ENCODE data around the gene DACT2. TPM values are rescaled to one million over a fixed set of nuclear protein-coding genes. Genes with fewer than 3 reads are reported as not detected.

DACT2 gene
- total RNA-seq, 1 donor from 2014 or later = 1.4 TPM

- Mint-ChIP-seq H3K27ac (ENCODE audit: unreplicated experiment) (no peak overlapping the region), H3K9me3 (ENCODE audit: unreplicated experiment) (peaks cover 12% of the 10 kb centered on the region), H3K4me1 (ENCODE audit: unreplicated experiment) (no peaks in the 10 kb centered on the region), H3K36me3 (ENCODE audit: unreplicated experiment) (peaks cover 4% of the 10 kb centered on the region), H3K27me3 (ENCODE audit: unreplicated experiment) (peaks cover 14% of the 10 kb centered on the region), H3K4me3 (ENCODE audit: unreplicated experiment) (no peak overlapping the region)
- no peak for DNase-seq (ENCODE audit: extremely low spot score, unreplicated experiment)
- no peak for TF ChIP-seq CTCF (IDR thresholded peaks at IDR 0.05)
Observed at GRCh38 chr6:168363302-168363701, 43.7 kb upstream of the DACT2 start.

GRCh38 chr6:168362276-168362990 lies 42.9 kb upstream of the DACT2 start:
- no peak for TF ChIP-seq CTCF (IDR thresholded peaks at IDR 0.05)
- DNase-seq (ENCODE audit: extremely low spot score, unreplicated experiment) = no peak
- peaks cover 12% of the 10 kb centered on the region for H3K9me3 Mint-ChIP-seq (ENCODE audit: unreplicated experiment)
- H3K27me3 Mint-ChIP-seq (ENCODE audit: unreplicated experiment) = peaks cover 14% of the 10 kb centered on the region
- H3K4me1 Mint-ChIP-seq (ENCODE audit: unreplicated experiment) = no peaks in the 10 kb centered on the region
- H3K4me3 Mint-ChIP-seq (ENCODE audit: unreplicated experiment) = no peak overlapping the region
- H3K36me3 Mint-ChIP-seq (ENCODE audit: unreplicated experiment) = peaks cover 4% of the 10 kb centered on the region
- H3K27ac Mint-ChIP-seq (ENCODE audit: unreplicated experiment) = no peak overlapping the region

GRCh38 chr6:168361766-168362165 lies 42.2 kb upstream of the DACT2 start:
- peaks cover 12% of the 10 kb centered on the region for H3K9me3 Mint-ChIP-seq (ENCODE audit: unreplicated experiment)
- DNase-seq (ENCODE audit: extremely low spot score, unreplicated experiment) = no peak

GRCh38 chr6:168359794-168360193 lies 40.2 kb upstream of the DACT2 start:
- H3K9me3 Mint-ChIP-seq (ENCODE audit: unreplicated experiment) = peaks cover 12% of the 10 kb centered on the region

More at GRCh38 chr6:168361766-168362165, 42.2 kb upstream of the DACT2 start:
- peaks cover 4% of the 10 kb centered on the region for H3K36me3 Mint-ChIP-seq (ENCODE audit: unreplicated experiment)
- TF ChIP-seq CTCF (IDR thresholded peaks at IDR 0.05) = no peak
- H3K4me3 Mint-ChIP-seq (ENCODE audit: unreplicated experiment) = no peak overlapping the region
- no peak overlapping the region for H3K27ac Mint-ChIP-seq (ENCODE audit: unreplicated experiment)
- H3K4me1 Mint-ChIP-seq (ENCODE audit: unreplicated experiment) = no peaks in the 10 kb centered on the region
- H3K27me3 Mint-ChIP-seq (ENCODE audit: unreplicated experiment) = peaks cover 14% of the 10 kb centered on the region

More at GRCh38 chr6:168359794-168360193, 40.2 kb upstream of the DACT2 start:
- Mint-ChIP-seq H3K4me1 (ENCODE audit: unreplicated experiment) (peaks cover 5% of the 10 kb centered on the region), H3K36me3 (ENCODE audit: unreplicated experiment) (peaks cover 4% of the 10 kb centered on the region), H3K4me3 (ENCODE audit: unreplicated experiment) (no peak overlapping the region), H3K27me3 (ENCODE audit: unreplicated experiment) (peaks cover 14% of the 10 kb centered on the region), H3K27ac (ENCODE audit: unreplicated experiment) (no peak overlapping the region)
- TF ChIP-seq CTCF (IDR thresholded peaks at IDR 0.05) = no peak
- no peak for DNase-seq (ENCODE audit: extremely low spot score, unreplicated experiment)

Measured in osteocyte (in vitro differentiated cells).